ENCODE data around the gene PPARA.

DNA sequence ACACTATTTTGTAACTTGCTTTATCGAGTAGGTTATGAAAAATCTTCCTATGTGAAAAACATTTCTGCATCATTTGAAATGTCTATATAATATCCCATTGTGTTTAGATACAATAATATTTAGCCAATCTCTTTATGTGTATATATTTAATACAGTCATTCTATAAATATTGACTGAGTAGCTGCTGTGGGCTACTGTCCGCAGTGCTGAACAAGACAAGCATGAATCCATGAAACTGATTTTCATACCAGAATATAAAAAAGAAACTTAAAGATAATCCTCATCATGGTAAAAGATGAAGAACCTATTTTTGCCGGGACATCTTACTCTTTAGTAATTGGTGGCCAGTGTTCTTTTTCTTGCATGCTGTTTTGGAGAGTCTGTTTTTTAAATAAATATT is 3.6 kb downstream of the PPARA start:
- TF ChIP-seq EZH2phosphoT487 (IDR thresholded peaks at IDR 0.05; ENCODE audit: borderline replicate concordance, low read length): no peak
- TF ChIP-seq CTCF (conservative IDR thresholded peaks at IDR 0.05; ENCODE audit: low read depth, low read length): no peak
